Sciatic nerve (tissue), 2 donors: ENCODE data around the gene BOK. TPM values are rescaled to one million over a fixed set of nuclear protein-coding genes. Genes with fewer than 3 reads are reported as not detected.
"Not testable (repeated sequence)": the region's sequence is repeated elsewhere in the genome, so short reads cannot be mapped to it uniquely, and the experiment has no call there.

Source experiments
- ATAC-seq: fragments of 200-7000 bp; cut with Tn5 transposase; one replicate; pipeline ENCODE4 v1.9.1; 2020; ENCODE audit warnings: mild to moderate bottlenecking, moderate library complexity
- DNase-seq: peaks from one replicate; pipeline ENCODE4 v3.0.0-alpha.2; 2020; ENCODE audit warnings: low spot score
- intact Hi-C: fragments of 100-400 bp; cut with DNase I; formaldehyde crosslinking; loops from one replicate; pipeline ENCODE4 v1.14.2; 2022
- total RNA-seq: library from RNA; stranded (reverse); fragmentation: NEBNext Ultra II Directional; extraction: Animal tissue kit (Norgen Biotek cat#: 25700); gene quantifications from one replicate; pipeline ENCODE4 v1.2.1, GENCODE V29; 2021
- donor health status: DM: no; HTN: no; CAD: no.
- donor health status: DM: no; HTN: no; CAD: no.

BOK gene
- total RNA-seq, 1 donor from 2014 or later, result 31.1 TPM

GRCh38 chr2:241567776-241568175, 9.2 kb downstream of the BOK start:
- no peak for DNase-seq
- intact Hi-C loops, result no loop called here
- ATAC-seq, result no peak

- ATAC-seq (no peak), DNase-seq (peak; percentile 41)
- intact Hi-C loops, result no loop called here
These were observed 10.2 kb downstream of the BOK start for GRCh38 chr2:241568726-241569125.

DNA sequence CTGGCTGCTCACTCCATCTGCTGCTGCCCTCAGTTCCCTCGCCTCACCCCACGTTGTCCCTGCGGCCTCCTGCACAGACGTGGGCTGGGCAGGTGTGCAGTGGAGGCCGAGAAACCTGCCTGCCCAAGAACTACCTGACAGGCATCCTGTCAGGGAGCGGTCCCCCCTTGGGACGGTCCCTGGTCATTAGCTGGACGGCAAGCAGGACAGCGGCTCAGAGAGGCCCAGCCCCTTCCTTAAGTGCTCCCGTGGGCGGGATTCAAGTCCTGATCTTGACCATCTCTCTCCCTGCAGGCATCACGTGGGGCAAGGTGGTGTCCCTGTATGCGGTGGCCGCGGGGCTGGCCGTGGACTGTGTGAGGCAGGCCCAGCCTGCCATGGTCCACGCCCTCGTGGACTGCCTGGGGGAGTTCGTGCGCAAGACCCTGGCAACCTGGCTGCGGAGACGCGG, 11.3 kb downstream of the BOK start:
- DNase-seq (peak; percentile 45), ATAC-seq (no peak)
- intact Hi-C loops, result no loop called here

GRCh38 chr2:241570961-241571581, 12.5 kb downstream of the BOK start:
- intact Hi-C loops, result no loop called here
- DNase-seq (peak; percentile 55), ATAC-seq (peak; percentile 25)

- DNase-seq (peak; percentile 47), ATAC-seq (no peak)
- intact Hi-C loops, result no loop called here
These were observed 13.5 kb downstream of the BOK start for GRCh38 chr2:241571821-241572620.

DNA sequence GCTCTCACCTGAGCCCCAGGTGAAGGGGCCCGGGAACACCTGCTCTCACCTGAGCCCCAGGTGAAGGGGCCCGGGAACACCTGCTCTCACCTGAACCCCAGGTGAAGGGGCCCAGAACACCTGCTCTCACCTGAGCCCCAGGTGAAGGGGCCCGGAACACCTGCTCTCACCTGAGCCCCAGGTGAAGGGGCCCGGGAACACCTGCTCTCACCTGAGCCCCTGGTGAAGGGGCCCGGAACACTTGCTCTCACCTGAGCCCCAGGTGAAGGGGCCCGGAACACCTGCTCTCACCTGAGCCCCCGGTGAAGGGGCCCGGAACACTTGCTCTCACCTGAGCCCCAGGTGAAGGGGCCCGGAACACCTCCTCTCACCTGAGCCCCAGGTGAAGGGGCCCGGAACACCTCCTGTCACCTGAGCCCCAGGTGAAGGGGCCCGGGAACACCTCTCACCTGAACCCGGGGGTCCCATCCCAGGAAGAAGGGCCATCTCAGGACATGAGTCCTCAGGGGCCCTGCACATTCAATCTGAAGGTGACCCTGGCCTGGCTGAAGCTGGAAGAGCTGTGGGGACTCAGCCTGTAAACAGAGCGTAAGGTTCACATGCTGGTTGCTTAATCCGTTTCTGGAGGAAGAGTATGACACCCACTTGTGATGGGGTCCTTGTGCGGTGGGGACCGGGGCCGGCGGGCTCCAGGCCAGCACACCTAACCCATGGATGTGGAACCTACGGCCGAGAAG, 14.5 kb downstream of the BOK start:
- DNase-seq, result peak; percentile 33
- intact Hi-C loops, result not testable (repeated sequence)

GRCh38 chr2:241573741-241574140, 15.2 kb downstream of the BOK start:
- DNase-seq, result no peak
- intact Hi-C loops, result no loop called here
- ATAC-seq, result no peak

More for the DNA sequence above, 14.5 kb downstream of the BOK start:
- ATAC-seq, result not testable (repeated sequence)

DNA sequence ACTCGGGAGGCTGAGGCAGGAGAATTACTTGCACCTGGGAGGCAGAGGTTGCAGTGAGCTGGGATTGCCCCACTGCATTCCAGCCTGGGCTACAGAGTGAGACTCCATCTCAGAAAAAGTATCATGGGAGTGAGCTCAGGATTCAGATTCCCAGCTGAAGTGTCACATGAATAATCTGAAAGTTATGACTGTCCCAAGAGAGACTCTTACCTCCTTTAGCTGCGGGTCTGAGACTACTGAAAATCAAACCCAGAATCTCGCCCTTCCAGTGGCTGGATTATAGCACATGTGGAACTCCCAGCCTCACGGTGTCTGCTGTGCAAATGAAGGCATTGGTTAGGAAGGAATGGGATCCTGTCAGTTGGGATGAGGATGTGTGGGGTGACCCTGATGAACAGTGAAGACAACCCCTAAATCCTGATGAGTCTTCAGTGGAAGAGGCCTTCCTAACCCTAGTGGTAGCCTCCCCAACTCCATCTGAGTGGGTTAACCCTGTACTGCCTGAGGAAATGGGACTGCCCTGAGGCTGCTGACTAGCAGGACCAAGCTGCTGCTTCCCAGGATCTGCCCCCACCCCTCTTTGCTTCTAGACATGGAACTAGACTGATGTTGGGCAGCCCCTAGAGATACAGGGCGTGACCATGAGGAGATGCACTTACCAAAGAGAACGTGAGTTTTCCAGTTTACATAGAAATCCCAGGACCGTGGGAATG, 16.5 kb downstream of the BOK start:
- ATAC-seq (no peak), DNase-seq (peak; percentile 32)
- intact Hi-C loops, result no loop called here

DNA sequence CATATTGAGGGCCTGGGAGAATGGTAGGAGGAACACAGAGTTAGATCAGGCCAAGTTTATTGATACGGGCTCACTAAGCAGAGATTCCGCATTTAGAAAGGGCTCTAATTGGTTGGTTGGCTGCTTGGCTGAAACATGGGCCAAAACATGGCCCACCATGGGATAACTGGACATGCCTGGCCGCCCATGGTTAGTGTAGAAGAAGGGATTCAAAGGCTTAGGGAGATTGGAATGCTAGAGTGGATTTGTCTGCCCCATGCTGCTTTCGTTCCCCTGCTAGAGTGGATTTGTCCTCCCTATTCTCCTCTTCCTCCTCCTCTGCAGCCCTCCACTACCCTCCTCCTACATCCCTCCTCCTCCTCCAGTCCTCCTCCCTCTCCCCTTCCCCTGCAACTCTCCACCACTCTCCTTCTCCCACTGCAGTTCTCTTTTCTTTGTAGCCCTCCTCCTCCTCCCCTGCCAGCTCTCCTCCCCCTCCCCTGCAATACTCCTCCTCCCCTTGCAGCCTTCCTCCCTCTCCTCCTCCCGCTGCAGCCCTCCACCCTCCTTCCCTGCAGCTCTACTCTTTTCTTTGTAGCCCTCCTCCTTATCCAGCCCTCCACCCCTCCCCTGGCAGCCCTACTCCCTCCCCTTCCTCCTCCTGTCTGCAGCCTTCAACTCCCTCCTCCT, 17.2 kb downstream of the BOK start:
- DNase-seq (no peak), ATAC-seq (no peak)
- intact Hi-C loops, result no loop called here

- ATAC-seq (no peak), DNase-seq (peak; percentile 45)
- intact Hi-C loops, result no loop called here
These were observed 17.7 kb downstream of the BOK start for GRCh38 chr2:241576293-241576654.

- peak; percentile 55 for ATAC-seq
- intact Hi-C loops, result no loop called here
- peak; percentile 56 for DNase-seq
These were observed 19.0 kb downstream of the BOK start for GRCh38 chr2:241577413-241578122.

DNA sequence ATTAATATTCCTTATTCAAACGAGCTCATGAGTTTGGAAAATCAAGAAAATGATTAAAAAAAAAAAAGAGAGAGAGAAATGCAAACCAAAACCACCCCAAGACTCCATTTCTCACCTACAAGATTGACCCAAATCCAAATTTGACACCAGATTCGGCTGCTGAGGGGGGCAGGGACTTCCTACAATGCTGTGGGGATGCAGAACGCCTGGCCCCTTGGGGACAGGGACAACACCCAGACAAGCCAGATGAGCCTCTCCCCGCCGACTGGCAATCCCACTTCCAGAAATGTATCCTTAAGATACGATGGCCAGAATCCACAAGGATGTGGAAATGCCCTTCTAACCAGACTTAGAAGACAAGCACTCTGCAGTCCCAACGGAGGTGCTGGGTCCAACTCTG, 20.7 kb downstream of the BOK start:
- DNase-seq (peak; percentile 26), ATAC-seq (no peak)
- intact Hi-C loops, result no loop called here

DNA sequence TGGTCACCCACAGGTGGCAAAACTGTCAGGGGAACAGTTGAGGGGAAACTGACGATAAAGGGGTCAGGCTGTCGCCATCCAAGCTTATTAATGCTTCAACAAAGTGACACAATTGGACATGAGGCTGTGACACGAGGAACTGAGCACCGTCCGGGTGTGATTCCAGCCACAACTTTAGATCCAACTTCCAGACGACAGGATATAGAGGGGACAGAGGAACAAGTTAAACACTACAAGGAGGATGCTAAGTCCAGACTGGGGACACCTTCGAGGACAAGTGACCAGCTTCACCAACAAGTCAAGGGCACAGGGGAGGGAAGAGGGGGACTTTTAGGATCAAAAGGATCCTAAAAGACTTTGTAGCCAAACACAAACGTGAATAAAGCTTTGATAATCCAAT, 23.8 kb downstream of the BOK start:
- intact Hi-C loops, result no loop called here
- DNase-seq, result peak; percentile 17

GRCh38 chr2:241582806-241583205, 24.3 kb downstream of the BOK start:
- DNase-seq (peak; percentile 27), ATAC-seq (no peak)
- intact Hi-C loops, result no loop called here

More for the DNA sequence above, 23.8 kb downstream of the BOK start:
- ATAC-seq, result no peak

DNA sequence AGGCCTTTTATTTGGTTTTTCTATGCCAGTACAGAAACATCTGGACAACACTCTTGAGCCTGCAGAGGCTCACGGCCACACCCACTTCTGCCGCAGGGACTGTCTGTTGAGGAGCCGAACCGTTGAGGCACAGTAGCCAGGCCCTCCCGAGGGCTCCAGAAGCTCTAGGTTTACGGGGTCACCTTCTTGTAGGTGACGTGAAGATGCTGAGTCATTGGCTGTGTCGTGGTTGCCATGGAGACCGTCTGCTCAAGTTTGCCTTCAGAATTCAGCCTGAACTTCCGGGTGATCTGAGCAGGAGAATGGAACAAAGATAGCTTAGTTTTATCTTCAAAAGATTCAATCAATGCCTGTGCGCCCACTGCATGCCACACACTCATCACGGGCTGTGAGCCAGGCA, 25.9 kb downstream of the BOK start:
- DNase-seq (no peak), ATAC-seq (peak; percentile 55)
- intact Hi-C loops, result no loop called here

GRCh38 chr2:241586564-241587264, 28.2 kb downstream of the BOK start:
- no peak for DNase-seq
- ATAC-seq, result no peak
- intact Hi-C loops, result no loop called here

GRCh38 chr2:241589863-241590262, 31.3 kb downstream of the BOK start:
- intact Hi-C loops, DNase-seq, ATAC-seq: not testable (repeated sequence)
